ENCODE data around the gene NUCB2.
A peak's percentile ranks its signal among the peaks of the same experiment; 100 is the strongest.
"Not testable (repeated sequence)": the region's sequence is repeated elsewhere in the genome, so short reads cannot be mapped to it uniquely, and the experiment has no call there.

Gene NUCB2

GRCh38 chr11:17267576-17267975 is 9.0 kb upstream of the NUCB2 start:
- H3K27ac ChIP-seq (ENCODE audit: low read depth, low read length): no peak overlapping the region
- H3K4me1 ChIP-seq (ENCODE audit: control insufficient read depth in 1 of 2, insufficient read depth in 2 of 2, low read length in 2 of 2): no peaks in the 10 kb centered on the region
- no peaks in the 10 kb centered on the region for H3K9me3 ChIP-seq (ENCODE audit: control insufficient read depth in 1 of 2, low read length in 2 of 2)
- H3K36me3 ChIP-seq (ENCODE audit: control insufficient read depth in 1 of 2, insufficient read depth in 2 of 2, low read length in 2 of 2): no peaks in the 10 kb centered on the region
- no peaks in the 10 kb centered on the region for H3K27me3 ChIP-seq (ENCODE audit: control insufficient read depth in 1 of 2, insufficient read depth in 2 of 2, low read length in 2 of 2)
- no peak overlapping the region for H3K9ac ChIP-seq (ENCODE audit: low read depth in 1 of 2, low read length in 2 of 2)
- H3K4me3 ChIP-seq (ENCODE audit: low read depth in 1 of 2, low read length in 2 of 2): no peak overlapping the region

GRCh38 chr11:17268500-17268899 is 8.0 kb upstream of the NUCB2 start:
- not testable (repeated sequence) for H3K36me3 ChIP-seq (ENCODE audit: control insufficient read depth in 1 of 2, insufficient read depth in 2 of 2, low read length in 2 of 2); H3K9ac ChIP-seq (ENCODE audit: low read depth in 1 of 2, low read length in 2 of 2); H3K27me3 ChIP-seq (ENCODE audit: control insufficient read depth in 1 of 2, insufficient read depth in 2 of 2, low read length in 2 of 2); H3K4me3 ChIP-seq (ENCODE audit: low read depth in 1 of 2, low read length in 2 of 2); H3K27ac ChIP-seq (ENCODE audit: low read depth, low read length); H3K9me3 ChIP-seq (ENCODE audit: control insufficient read depth in 1 of 2, low read length in 2 of 2); H3K4me1 ChIP-seq (ENCODE audit: control insufficient read depth in 1 of 2, insufficient read depth in 2 of 2, low read length in 2 of 2)

- Histone ChIP-seq H3K4me1 (ENCODE audit: control insufficient read depth in 1 of 2, insufficient read depth in 2 of 2, low read length in 2 of 2) (no peaks in the 10 kb centered on the region), H3K36me3 (ENCODE audit: control insufficient read depth in 1 of 2, insufficient read depth in 2 of 2, low read length in 2 of 2) (no peaks in the 10 kb centered on the region), H3K9me3 (ENCODE audit: control insufficient read depth in 1 of 2, low read length in 2 of 2) (no peaks in the 10 kb centered on the region), H3K9ac (ENCODE audit: low read depth in 1 of 2, low read length in 2 of 2) (no peak overlapping the region), H3K27ac (ENCODE audit: low read depth, low read length) (no peak overlapping the region), H3K4me3 (ENCODE audit: low read depth in 1 of 2, low read length in 2 of 2) (peak overlapping the region in 1 of 2 donors; percentile 28), H3K27me3 (ENCODE audit: control insufficient read depth in 1 of 2, insufficient read depth in 2 of 2, low read length in 2 of 2) (no peaks in the 10 kb centered on the region)
These were observed 7.6 kb upstream of the NUCB2 start for GRCh38 chr11:17268902-17269301.

GRCh38 chr11:17272801-17273200 is 3.7 kb upstream of the NUCB2 start:
- no peak overlapping the region for H3K9ac ChIP-seq (ENCODE audit: low read depth in 1 of 2, low read length in 2 of 2)
- no peaks in the 10 kb centered on the region for H3K9me3 ChIP-seq (ENCODE audit: control insufficient read depth in 1 of 2, low read length in 2 of 2)
- H3K4me3 ChIP-seq (ENCODE audit: low read depth in 1 of 2, low read length in 2 of 2): no peak overlapping the region
- peaks cover 10 to 14% of the 10 kb centered on the region in 2 donors for H3K4me1 ChIP-seq (ENCODE audit: control insufficient read depth in 1 of 2, insufficient read depth in 2 of 2, low read length in 2 of 2)
- H3K27me3 ChIP-seq (ENCODE audit: control insufficient read depth in 1 of 2, insufficient read depth in 2 of 2, low read length in 2 of 2): no peaks in the 10 kb centered on the region
- H3K36me3 ChIP-seq (ENCODE audit: control insufficient read depth in 1 of 2, insufficient read depth in 2 of 2, low read length in 2 of 2): no peaks in the 10 kb centered on the region
- H3K27ac ChIP-seq (ENCODE audit: low read depth, low read length): no peak overlapping the region

- Histone ChIP-seq H3K4me1 (ENCODE audit: control insufficient read depth in 1 of 2, insufficient read depth in 2 of 2, low read length in 2 of 2) (peaks cover 11 to 14% of the 10 kb centered on the region in 2 donors), H3K27me3 (ENCODE audit: control insufficient read depth in 1 of 2, insufficient read depth in 2 of 2, low read length in 2 of 2) (no peaks in the 10 kb centered on the region), H3K9me3 (ENCODE audit: control insufficient read depth in 1 of 2, low read length in 2 of 2) (no peaks in the 10 kb centered on the region), H3K9ac (ENCODE audit: low read depth in 1 of 2, low read length in 2 of 2) (no peak overlapping the region), H3K27ac (ENCODE audit: low read depth, low read length) (no peak overlapping the region), H3K36me3 (ENCODE audit: control insufficient read depth in 1 of 2, insufficient read depth in 2 of 2, low read length in 2 of 2) (no peaks in the 10 kb centered on the region), H3K4me3 (ENCODE audit: low read depth in 1 of 2, low read length in 2 of 2) (no peak overlapping the region)
These were observed 3.3 kb upstream of the NUCB2 start for GRCh38 chr11:17273211-17273610.

GRCh38 chr11:17273668-17274282 is 2.8 kb upstream of the NUCB2 start:
- peaks cover 11 to 14% of the 10 kb centered on the region in 2 donors for H3K4me1 ChIP-seq (ENCODE audit: control insufficient read depth in 1 of 2, insufficient read depth in 2 of 2, low read length in 2 of 2)
- H3K4me3 ChIP-seq (ENCODE audit: low read depth in 1 of 2, low read length in 2 of 2): no peak overlapping the region
- H3K9ac ChIP-seq (ENCODE audit: low read depth in 1 of 2, low read length in 2 of 2): no peak overlapping the region

GRCh38 chr11:17275400-17276235 is 921 bp upstream of the NUCB2 start:
- Histone ChIP-seq H3K4me1 (ENCODE audit: control insufficient read depth in 1 of 2, insufficient read depth in 2 of 2, low read length in 2 of 2) (peaks cover 14 to 16% of the 10 kb centered on the region in 2 donors), H3K9ac (ENCODE audit: low read depth in 1 of 2, low read length in 2 of 2) (peak overlapping the region; percentile 92 to 96), H3K9me3 (ENCODE audit: control insufficient read depth in 1 of 2, low read length in 2 of 2) (no peaks in the 10 kb centered on the region), H3K36me3 (ENCODE audit: control insufficient read depth in 1 of 2, insufficient read depth in 2 of 2, low read length in 2 of 2) (no peaks in the 10 kb centered on the region), H3K4me3 (ENCODE audit: low read depth in 1 of 2, low read length in 2 of 2) (peak overlapping the region; percentile 75 to 85), H3K27ac (ENCODE audit: low read depth, low read length) (peak overlapping the region; percentile 71), H3K27me3 (ENCODE audit: control insufficient read depth in 1 of 2, insufficient read depth in 2 of 2, low read length in 2 of 2) (no peaks in the 10 kb centered on the region)

More at GRCh38 chr11:17273668-17274282, 2.8 kb upstream of the NUCB2 start:
- no peaks in the 10 kb centered on the region for H3K9me3 ChIP-seq (ENCODE audit: control insufficient read depth in 1 of 2, low read length in 2 of 2)
- no peaks in the 10 kb centered on the region for H3K27me3 ChIP-seq (ENCODE audit: control insufficient read depth in 1 of 2, insufficient read depth in 2 of 2, low read length in 2 of 2)
- no peaks in the 10 kb centered on the region for H3K36me3 ChIP-seq (ENCODE audit: control insufficient read depth in 1 of 2, insufficient read depth in 2 of 2, low read length in 2 of 2)
- H3K27ac ChIP-seq (ENCODE audit: low read depth, low read length): no peak overlapping the region

- H3K27ac ChIP-seq (ENCODE audit: low read depth, low read length): peak overlapping the region; percentile 56
- H3K27me3 ChIP-seq (ENCODE audit: control insufficient read depth in 1 of 2, insufficient read depth in 2 of 2, low read length in 2 of 2): no peaks in the 10 kb centered on the region
- H3K4me3 ChIP-seq (ENCODE audit: low read depth in 1 of 2, low read length in 2 of 2): peak overlapping the region; percentile 75 to 85
- H3K4me1 ChIP-seq (ENCODE audit: control insufficient read depth in 1 of 2, insufficient read depth in 2 of 2, low read length in 2 of 2): peaks cover 14 to 16% of the 10 kb centered on the region in 2 donors
- no peaks in the 10 kb centered on the region for H3K9me3 ChIP-seq (ENCODE audit: control insufficient read depth in 1 of 2, low read length in 2 of 2)
- no peaks in the 10 kb centered on the region for H3K36me3 ChIP-seq (ENCODE audit: control insufficient read depth in 1 of 2, insufficient read depth in 2 of 2, low read length in 2 of 2)
- peak overlapping the region; percentile 74 to 92 for H3K9ac ChIP-seq (ENCODE audit: low read depth in 1 of 2, low read length in 2 of 2)
These were observed 565 bp downstream of the NUCB2 start for GRCh38 chr11:17277024-17277584.

GRCh38 chr11:17280494-17281127 is 4.1 kb downstream of the NUCB2 start:
- no peak overlapping the region for H3K4me3 ChIP-seq (ENCODE audit: low read depth in 1 of 2, low read length in 2 of 2)
- H3K9me3 ChIP-seq (ENCODE audit: control insufficient read depth in 1 of 2, low read length in 2 of 2): no peaks in the 10 kb centered on the region
- H3K4me1 ChIP-seq (ENCODE audit: control insufficient read depth in 1 of 2, insufficient read depth in 2 of 2, low read length in 2 of 2): peaks cover 10 to 25% of the 10 kb centered on the region in 2 donors
- peaks cover 4% of the 10 kb centered on the region in 2 donors for H3K36me3 ChIP-seq (ENCODE audit: control insufficient read depth in 1 of 2, insufficient read depth in 2 of 2, low read length in 2 of 2)
- H3K9ac ChIP-seq (ENCODE audit: low read depth in 1 of 2, low read length in 2 of 2): no peak overlapping the region
- H3K27me3 ChIP-seq (ENCODE audit: control insufficient read depth in 1 of 2, insufficient read depth in 2 of 2, low read length in 2 of 2): no peaks in the 10 kb centered on the region
- H3K27ac ChIP-seq (ENCODE audit: low read depth, low read length): no peak overlapping the region

GRCh38 chr11:17286332-17286731 is 9.8 kb downstream of the NUCB2 start:
- H3K9me3 ChIP-seq (ENCODE audit: control insufficient read depth in 1 of 2, low read length in 2 of 2): no peaks in the 10 kb centered on the region
- no peak overlapping the region for H3K4me3 ChIP-seq (ENCODE audit: low read depth in 1 of 2, low read length in 2 of 2)
- H3K9ac ChIP-seq (ENCODE audit: low read depth in 1 of 2, low read length in 2 of 2): no peak overlapping the region
- peaks cover 0 to 10% of the 10 kb centered on the region in 2 donors for H3K4me1 ChIP-seq (ENCODE audit: control insufficient read depth in 1 of 2, insufficient read depth in 2 of 2, low read length in 2 of 2)
- no peaks in the 10 kb centered on the region for H3K27me3 ChIP-seq (ENCODE audit: control insufficient read depth in 1 of 2, insufficient read depth in 2 of 2, low read length in 2 of 2)
- no peak overlapping the region for H3K27ac ChIP-seq (ENCODE audit: low read depth, low read length)
- H3K36me3 ChIP-seq (ENCODE audit: control insufficient read depth in 1 of 2, insufficient read depth in 2 of 2, low read length in 2 of 2): peaks cover 4 to 11% of the 10 kb centered on the region in 2 donors

All from duodenal mucosa (tissue), 2 donors.